WTC11 (cell line): ENCODE data around the gene NAT9. TPM values are rescaled to one million over a fixed set of nuclear protein-coding genes. Genes with fewer than 3 reads are reported as not detected.

Source experiments
- ATAC-seq: fragments of 200-7000 bp; cut with Tn5 transposase; 2 replicates; pipeline ENCODE4 v1.10.0; 2021; ENCODE audit warnings: mild to moderate bottlenecking, moderate library complexity
- CTCF ChIA-PET: fragments of 300-600 bp; sonication (Branson Sonifier 250); formaldehyde crosslinking; loops from one replicate; lab custom pipeline; 2021; ENCODE audit warnings: antibody characterized with exemption; lab: Charles Lee
- POLR2A ChIA-PET: fragments of 350-600 bp; sonication (Branson Sonifier 250); formaldehyde crosslinking; loops from one replicate; lab custom pipeline; 2021; ENCODE audit warnings: antibody characterized with exemption; lab: Charles Lee
- DNase-seq: peaks from one replicate; pipeline ENCODE4 v3.0.0; 2021; ENCODE audit warnings: low spot score
- H3K27ac Mint-ChIP-seq: 2 replicates; pipeline ENCODE4 v1.8.0; 2021; ENCODE audit warnings: mixed read lengths
- H3K27me3 Mint-ChIP-seq: 2 replicates; pipeline ENCODE4 v1.8.0; 2021; ENCODE audit warnings: low read depth, mild to moderate bottlenecking, moderate library complexity, mixed read lengths
- H3K36me3 Mint-ChIP-seq: 2 replicates; pipeline ENCODE4 v1.8.0; 2021; ENCODE audit warnings: mixed read lengths
- H3K4me1 Mint-ChIP-seq: 2 replicates; pipeline ENCODE4 v1.8.0; 2022; ENCODE audit warnings: mixed read lengths
- H3K4me3 Mint-ChIP-seq: 2 replicates; pipeline ENCODE4 v1.8.0; 2021; ENCODE audit warnings: mild to moderate bottlenecking, moderate library complexity, mixed read lengths
- H3K9me3 Mint-ChIP-seq: 2 replicates; pipeline ENCODE4 v1.8.0; 2021; ENCODE audit warnings: mixed read lengths
- FOXJ3 ChIP-seq: sonication (generic); formaldehyde crosslinking; IDR thresholded peaks from 2 replicates; pipeline ENCODE4 v1.9.0; 2021; ENCODE audit warnings: missing genetic modification reagents, mild to moderate bottlenecking, borderline replicate concordance
- FOXK1 ChIP-seq: sonication (generic); formaldehyde crosslinking; IDR thresholded peaks from 2 replicates; pipeline ENCODE4 v1.8.0; 2022; ENCODE audit warnings: mild to moderate bottlenecking, moderate library complexity, missing genetic modification reagents
- HMGA2 ChIP-seq: fragments of 250-450 bp; sonication (Bioruptor Pico); IDR thresholded peaks from 2 replicates; pipeline ENCODE4 v1.4.0; 2021; ENCODE audit warnings: mild to moderate bottlenecking, moderate library complexity
- IRF2 ChIP-seq: sonication (generic); formaldehyde crosslinking; IDR thresholded peaks from 2 replicates; pipeline ENCODE4 v1.8.0; 2022; ENCODE audit warnings: low read depth, missing genetic modification reagents, borderline replicate concordance
- NR3C1 ChIP-seq: sonication (generic); formaldehyde crosslinking; conservative IDR thresholded peaks from 2 replicates; pipeline ENCODE4 v1.8.1; 2023; ENCODE audit warnings: low read depth, mild to moderate bottlenecking, missing genetic modification reagents
- OVOL2 ChIP-seq: fragments of 250-450 bp; sonication (Bioruptor Pico); IDR thresholded peaks from 2 replicates; pipeline ENCODE4 v1.9.0; 2021; ENCODE audit warnings: mild to moderate bottlenecking, borderline replicate concordance
- TEAD1 ChIP-seq: sonication (generic); formaldehyde crosslinking; IDR thresholded peaks from 2 replicates; pipeline ENCODE4 v1.8.0; 2022; ENCODE audit warnings: mild to moderate bottlenecking, missing genetic modification reagents
- USF2 ChIP-seq: sonication (generic); formaldehyde crosslinking; IDR thresholded peaks from 2 replicates; pipeline ENCODE4 v1.8.1; 2023; ENCODE audit warnings: mild to moderate bottlenecking, missing genetic modification reagents, moderate library complexity
- ZNF425 ChIP-seq: fragments of 250-450 bp; sonication (Bioruptor Pico); conservative IDR thresholded peaks from 2 replicates; pipeline ENCODE4 v1.9.0; 2021; ENCODE audit warnings: mild to moderate bottlenecking
- ZNF512 ChIP-seq: sonication (generic); formaldehyde crosslinking; IDR thresholded peaks from 2 replicates; pipeline ENCODE4 v1.8.1; 2022; ENCODE audit warnings: missing genetic modification reagents, borderline replicate concordance
- total RNA-seq: library from RNA; stranded (reverse); gene quantifications from 3 replicates; pipeline ENCODE4 v1.2.3, GENCODE V29; 2021
- TF ChIP-seq, protein P1 (sequence below): sonication (generic); formaldehyde crosslinking; IDR thresholded peaks from 2 replicates; pipeline ENCODE4 v1.8.1; 2022; ENCODE audit warnings: mild to moderate bottlenecking, missing genetic modification reagents, moderate library complexity, borderline replicate concordance
- TF ChIP-seq, protein P2 (sequence below): sonication (generic); formaldehyde crosslinking; IDR thresholded peaks from 2 replicates; pipeline ENCODE4 v1.8.0; 2022; ENCODE audit warnings: mild to moderate bottlenecking, missing genetic modification reagents
- TF ChIP-seq, protein P3 (sequence below): sonication (generic); formaldehyde crosslinking; IDR thresholded peaks from 2 replicates; pipeline ENCODE4 v1.8.1; 2023; ENCODE audit warnings: mild to moderate bottlenecking, moderate library complexity, missing genetic modification reagents
- TF ChIP-seq, protein P4 (sequence below): sonication (generic); formaldehyde crosslinking; IDR thresholded peaks from 2 replicates; pipeline ENCODE4 v1.8.1; 2023; ENCODE audit warnings: mild to moderate bottlenecking, missing genetic modification reagents

NAT9 gene
- total RNA-seq, 1 experiment from 2014 or later = 67.1 TPM

DNA sequence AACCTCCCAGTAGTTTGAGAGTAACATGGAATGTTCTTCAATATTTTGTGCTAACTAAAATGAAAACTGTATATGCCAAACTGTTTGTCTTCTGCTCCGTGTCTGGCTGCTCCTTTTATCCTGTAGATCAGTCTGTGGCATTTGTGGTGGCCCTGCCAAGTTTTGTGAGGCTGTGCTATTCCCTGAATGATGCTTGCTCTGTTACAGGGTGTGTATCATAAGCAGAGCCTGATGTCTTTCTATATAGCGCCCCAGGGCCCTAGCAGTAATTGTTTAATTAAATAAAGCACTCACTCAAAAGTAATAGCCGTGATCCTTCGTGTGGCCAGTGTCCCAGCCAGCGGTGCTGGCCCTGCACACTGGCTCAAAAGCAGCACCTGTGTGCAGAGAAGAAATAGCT lies 27.8 kb upstream of the NAT9 start (continued):
- no peak for TF ChIP-seq FOXJ3 (CRISPR knock-in tag)
- TF ChIP-seq NR3C1 (CRISPR knock-in tag) = no peak
- TF ChIP-seq, protein P1, sequence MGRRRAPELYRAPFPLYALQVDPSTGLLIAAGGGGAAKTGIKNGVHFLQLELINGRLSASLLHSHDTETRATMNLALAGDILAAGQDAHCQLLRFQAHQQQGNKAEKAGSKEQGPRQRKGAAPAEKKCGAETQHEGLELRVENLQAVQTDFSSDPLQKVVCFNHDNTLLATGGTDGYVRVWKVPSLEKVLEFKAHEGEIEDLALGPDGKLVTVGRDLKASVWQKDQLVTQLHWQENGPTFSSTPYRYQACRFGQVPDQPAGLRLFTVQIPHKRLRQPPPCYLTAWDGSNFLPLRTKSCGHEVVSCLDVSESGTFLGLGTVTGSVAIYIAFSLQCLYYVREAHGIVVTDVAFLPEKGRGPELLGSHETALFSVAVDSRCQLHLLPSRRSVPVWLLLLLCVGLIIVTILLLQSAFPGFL (CRISPR knock-in tag) = no peak
- TF ChIP-seq, protein P2, sequence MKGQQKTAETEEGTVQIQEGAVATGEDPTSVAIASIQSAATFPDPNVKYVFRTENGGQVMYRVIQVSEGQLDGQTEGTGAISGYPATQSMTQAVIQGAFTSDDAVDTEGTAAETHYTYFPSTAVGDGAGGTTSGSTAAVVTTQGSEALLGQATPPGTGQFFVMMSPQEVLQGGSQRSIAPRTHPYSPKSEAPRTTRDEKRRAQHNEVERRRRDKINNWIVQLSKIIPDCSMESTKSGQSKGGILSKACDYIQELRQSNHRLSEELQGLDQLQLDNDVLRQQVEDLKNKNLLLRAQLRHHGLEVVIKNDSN (CRISPR knock-in tag) = no peak
- TF ChIP-seq, protein P3, sequence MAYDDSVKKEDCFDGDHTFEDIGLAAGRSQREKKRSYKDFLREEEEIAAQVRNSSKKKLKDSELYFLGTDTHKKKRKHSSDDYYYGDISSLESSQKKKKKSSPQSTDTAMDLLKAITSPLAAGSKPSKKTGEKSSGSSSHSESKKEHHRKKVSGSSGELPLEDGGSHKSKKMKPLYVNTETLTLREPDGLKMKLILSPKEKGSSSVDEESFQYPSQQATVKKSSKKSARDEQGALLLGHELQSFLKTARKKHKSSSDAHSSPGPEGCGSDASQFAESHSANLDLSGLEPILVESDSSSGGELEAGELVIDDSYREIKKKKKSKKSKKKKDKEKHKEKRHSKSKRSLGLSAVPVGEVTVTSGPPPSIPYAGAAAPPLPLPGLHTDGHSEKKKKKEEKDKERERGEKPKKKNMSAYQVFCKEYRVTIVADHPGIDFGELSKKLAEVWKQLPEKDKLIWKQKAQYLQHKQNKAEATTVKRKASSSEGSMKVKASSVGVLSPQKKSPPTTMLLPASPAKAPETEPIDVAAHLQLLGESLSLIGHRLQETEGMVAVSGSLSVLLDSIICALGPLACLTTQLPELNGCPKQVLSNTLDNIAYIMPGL (CRISPR knock-in tag) = no peak
- TF ChIP-seq OVOL2 (CRISPR knock-in tag) = no peak

GRCh38 chr17:74803388-74803930 lies 27.3 kb upstream of the NAT9 start:
- TF ChIP-seq ZNF425 (CRISPR knock-in tag) (no peak), IRF2 (CRISPR knock-in tag) (no peak), ZNF512 (no peak), USF2 (CRISPR knock-in tag) (no peak), HMGA2 (CRISPR knock-in tag) (no peak), FOXK1 (CRISPR knock-in tag) (no peak), TEAD1 (no peak)
- TF ChIP-seq, protein P4, sequence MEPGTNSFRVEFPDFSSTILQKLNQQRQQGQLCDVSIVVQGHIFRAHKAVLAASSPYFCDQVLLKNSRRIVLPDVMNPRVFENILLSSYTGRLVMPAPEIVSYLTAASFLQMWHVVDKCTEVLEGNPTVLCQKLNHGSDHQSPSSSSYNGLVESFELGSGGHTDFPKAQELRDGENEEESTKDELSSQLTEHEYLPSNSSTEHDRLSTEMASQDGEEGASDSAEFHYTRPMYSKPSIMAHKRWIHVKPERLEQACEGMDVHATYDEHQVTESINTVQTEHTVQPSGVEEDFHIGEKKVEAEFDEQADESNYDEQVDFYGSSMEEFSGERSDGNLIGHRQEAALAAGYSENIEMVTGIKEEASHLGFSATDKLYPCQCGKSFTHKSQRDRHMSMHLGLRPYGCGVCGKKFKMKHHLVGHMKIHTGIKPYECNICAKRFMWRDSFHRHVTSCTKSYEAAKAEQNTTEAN (CRISPR knock-in tag) = no peak
- CTCF ChIA-PET = interaction anchor here (1.2 kb wide), 1 partner anchor 59 kb away, joined by 5 read pairs; no protein-coding TSS in a partner anchor
- H3K27ac Mint-ChIP-seq = no peak overlapping the region

More at GRCh38 chr17:74803388-74803930, 27.3 kb upstream of the NAT9 start:
- POLR2A ChIA-PET = no interaction called here
- DNase-seq (no peak), ATAC-seq (no peak)
- Mint-ChIP-seq H3K36me3 (0 out of 2 replicates have a peak, but pooled peaks cover 3% of the 10 kb centered on the region), H3K4me3 (no peak overlapping the region), H3K27me3 (no peaks in the 10 kb centered on the region), H3K9me3 (no peaks in the 10 kb centered on the region), H3K4me1 (no peaks in the 10 kb centered on the region)
